Measurements from ENCODE around the gene LRRC7.

Gene LRRC7

GRCh38 chr1:69657971-69658370, 90.2 kb downstream of the LRRC7 start:
- no peaks in the 10 kb centered on the region for H3K36me3 ChIP-seq (ENCODE audit: control insufficient read depth in 4 of 4, insufficient read depth in 4 of 4, low read length in 3 of 4)
- ChIA-PET POLR2A (no interaction called here), CTCF (interaction anchor here (0.6 kb wide), 1 partner anchor 1748 kb away, joined by 3 read pairs; no protein-coding TSS in a partner anchor)
- H3K27ac ChIP-seq (ENCODE audit: insufficient read depth in 1 of 2, low read depth in 1 of 2, low read length in 2 of 2, poor library complexity in 1 of 2, severe bottlenecking in 2 of 2), result no peak overlapping the region
- H3K4me1 ChIP-seq (ENCODE audit: control extremely low read depth in 1 of 4, control insufficient read depth in 4 of 4, insufficient read depth in 4 of 4, low read length in 3 of 4), result no peaks in the 10 kb centered on the region
- H3K27me3 ChIP-seq (replicated peaks in 2 of 5; ENCODE audit: control insufficient read depth in 4 of 5, insufficient read depth in 5 of 5, low read length in 4 of 5), result no peaks in the 10 kb centered on the region
- no peak for DNase-seq
- H3K9me3 ChIP-seq (ENCODE audit: control extremely low read depth in 1 of 5, control insufficient read depth in 4 of 5, insufficient read depth in 2 of 5, low read depth in 1 of 5, low read length in 4 of 5), result no peaks in the 10 kb centered on the region
- H3K4me3 ChIP-seq (ENCODE audit: control insufficient read depth in 1 of 7, extremely low read depth in 1 of 7, insufficient read depth in 4 of 7, low read depth in 2 of 7, low read length in 6 of 7), result no peak overlapping the region

GRCh38 chr1:69661686-69662085, 94.0 kb downstream of the LRRC7 start:
- H3K36me3 ChIP-seq (ENCODE audit: control insufficient read depth in 4 of 4, insufficient read depth in 4 of 4, low read length in 3 of 4), result no peaks in the 10 kb centered on the region
- H3K27me3 ChIP-seq (replicated peaks in 2 of 5; ENCODE audit: control insufficient read depth in 4 of 5, insufficient read depth in 5 of 5, low read length in 4 of 5), result no peaks in the 10 kb centered on the region
- H3K4me3 ChIP-seq (ENCODE audit: control insufficient read depth in 1 of 7, extremely low read depth in 1 of 7, insufficient read depth in 4 of 7, low read depth in 2 of 7, low read length in 6 of 7), result no peak overlapping the region
- no peak for DNase-seq
- POLR2A ChIA-PET, result no interaction called here
- H3K27ac ChIP-seq (ENCODE audit: insufficient read depth in 1 of 2, low read depth in 1 of 2, low read length in 2 of 2, poor library complexity in 1 of 2, severe bottlenecking in 2 of 2), result no peak overlapping the region
- no peaks in the 10 kb centered on the region for H3K4me1 ChIP-seq (ENCODE audit: control extremely low read depth in 1 of 4, control insufficient read depth in 4 of 4, insufficient read depth in 4 of 4, low read length in 3 of 4)
- H3K9me3 ChIP-seq (ENCODE audit: control extremely low read depth in 1 of 5, control insufficient read depth in 4 of 5, insufficient read depth in 2 of 5, low read depth in 1 of 5, low read length in 4 of 5), result no peaks in the 10 kb centered on the region
- CTCF ChIA-PET, result interaction anchor here (1.3 kb wide), 1 partner anchor 16 kb away, joined by 3 read pairs; no protein-coding TSS in a partner anchor
- WGBS (ENCODE audit: insufficient coverage), result no CpG with 5 or more reads among the region's 1 CpG

GRCh38 chr1:69662321-69662720, 94.6 kb downstream of the LRRC7 start:
- Histone ChIP-seq H3K36me3 (ENCODE audit: control insufficient read depth in 4 of 4, insufficient read depth in 4 of 4, low read length in 3 of 4) (no peaks in the 10 kb centered on the region), H3K27me3 (replicated peaks in 2 of 5; ENCODE audit: control insufficient read depth in 4 of 5, insufficient read depth in 5 of 5, low read length in 4 of 5) (no peaks in the 10 kb centered on the region), H3K27ac (ENCODE audit: insufficient read depth in 1 of 2, low read depth in 1 of 2, low read length in 2 of 2, poor library complexity in 1 of 2, severe bottlenecking in 2 of 2) (no peak overlapping the region), H3K9me3 (ENCODE audit: control extremely low read depth in 1 of 5, control insufficient read depth in 4 of 5, insufficient read depth in 2 of 5, low read depth in 1 of 5, low read length in 4 of 5) (no peaks in the 10 kb centered on the region), H3K4me3 (ENCODE audit: control insufficient read depth in 1 of 7, extremely low read depth in 1 of 7, insufficient read depth in 4 of 7, low read depth in 2 of 7, low read length in 6 of 7) (no peak overlapping the region), H3K4me1 (ENCODE audit: control extremely low read depth in 1 of 4, control insufficient read depth in 4 of 4, insufficient read depth in 4 of 4, low read length in 3 of 4) (no peaks in the 10 kb centered on the region)
- ChIA-PET POLR2A (no interaction called here), CTCF (interaction anchor here (1.3 kb wide), 1 partner anchor 16 kb away, joined by 3 read pairs; no protein-coding TSS in a partner anchor)
- no peak for DNase-seq
- 100% methylated on average over 1 of the region's 2 CpGs for WGBS (ENCODE audit: insufficient coverage)

GRCh38 chr1:69671363-69672010, 103.8 kb downstream of the LRRC7 start:
- Histone ChIP-seq H3K9me3 (ENCODE audit: control extremely low read depth in 1 of 5, control insufficient read depth in 4 of 5, insufficient read depth in 2 of 5, low read depth in 1 of 5, low read length in 4 of 5) (peaks cover 0 to 9% (median 0%) of the 10 kb centered on the region in 5 experiments), H3K27me3 (replicated peaks in 2 of 5; ENCODE audit: control insufficient read depth in 4 of 5, insufficient read depth in 5 of 5, low read length in 4 of 5) (no peaks in the 10 kb centered on the region), H3K27ac (ENCODE audit: insufficient read depth in 1 of 2, low read depth in 1 of 2, low read length in 2 of 2, poor library complexity in 1 of 2, severe bottlenecking in 2 of 2) (no peak overlapping the region), H3K36me3 (ENCODE audit: control insufficient read depth in 4 of 4, insufficient read depth in 4 of 4, low read length in 3 of 4) (no peaks in the 10 kb centered on the region), H3K4me3 (ENCODE audit: control insufficient read depth in 1 of 7, extremely low read depth in 1 of 7, insufficient read depth in 4 of 7, low read depth in 2 of 7, low read length in 6 of 7) (no peak overlapping the region), H3K4me1 (ENCODE audit: control extremely low read depth in 1 of 4, control insufficient read depth in 4 of 4, insufficient read depth in 4 of 4, low read length in 3 of 4) (no peaks in the 10 kb centered on the region)
- no peak for DNase-seq
- ChIA-PET CTCF (no interaction called here), POLR2A (no interaction called here)
- 88% methylated on average over 6 of the region's 7 CpGs for WGBS (ENCODE audit: insufficient coverage)

GRCh38 chr1:69673321-69673720, 105.6 kb downstream of the LRRC7 start:
- H3K4me1 ChIP-seq (ENCODE audit: control extremely low read depth in 1 of 4, control insufficient read depth in 4 of 4, insufficient read depth in 4 of 4, low read length in 3 of 4), result no peaks in the 10 kb centered on the region
- no peaks in the 10 kb centered on the region for H3K27me3 ChIP-seq (replicated peaks in 2 of 5; ENCODE audit: control insufficient read depth in 4 of 5, insufficient read depth in 5 of 5, low read length in 4 of 5)
- H3K36me3 ChIP-seq (ENCODE audit: control insufficient read depth in 4 of 4, insufficient read depth in 4 of 4, low read length in 3 of 4), result no peaks in the 10 kb centered on the region
- H3K4me3 ChIP-seq (ENCODE audit: control insufficient read depth in 1 of 7, extremely low read depth in 1 of 7, insufficient read depth in 4 of 7, low read depth in 2 of 7, low read length in 6 of 7), result no peak overlapping the region
- POLR2A ChIA-PET, result no interaction called here
- no peak overlapping the region for H3K27ac ChIP-seq (ENCODE audit: insufficient read depth in 1 of 2, low read depth in 1 of 2, low read length in 2 of 2, poor library complexity in 1 of 2, severe bottlenecking in 2 of 2)
- WGBS (ENCODE audit: insufficient coverage), result 100% methylated on average over 1 of the region's 1 CpG
- CTCF ChIA-PET, result no interaction called here
- H3K9me3 ChIP-seq (ENCODE audit: control extremely low read depth in 1 of 5, control insufficient read depth in 4 of 5, insufficient read depth in 2 of 5, low read depth in 1 of 5, low read length in 4 of 5), result peaks cover 0 to 9% (median 0%) of the 10 kb centered on the region in 5 experiments
- no peak for DNase-seq

GRCh38 chr1:69679965-69680364, 112.2 kb downstream of the LRRC7 start:
- ChIA-PET CTCF (interaction anchor here (0.6 kb wide), 1 partner anchor 1019 kb away, joined by 3 read pairs; no protein-coding TSS in a partner anchor), POLR2A (no interaction called here)
- DNase-seq, result no peak
- WGBS (ENCODE audit: insufficient coverage), result no CpG with 5 or more reads among the region's 2 CpGs
- no peaks in the 10 kb centered on the region for H3K27me3 ChIP-seq (replicated peaks in 2 of 5; ENCODE audit: control insufficient read depth in 4 of 5, insufficient read depth in 5 of 5, low read length in 4 of 5)
- H3K9me3 ChIP-seq (ENCODE audit: control extremely low read depth in 1 of 5, control insufficient read depth in 4 of 5, insufficient read depth in 2 of 5, low read depth in 1 of 5, low read length in 4 of 5), result no peaks in the 10 kb centered on the region
- no peak overlapping the region for H3K27ac ChIP-seq (ENCODE audit: insufficient read depth in 1 of 2, low read depth in 1 of 2, low read length in 2 of 2, poor library complexity in 1 of 2, severe bottlenecking in 2 of 2)
- H3K4me1 ChIP-seq (ENCODE audit: control extremely low read depth in 1 of 4, control insufficient read depth in 4 of 4, insufficient read depth in 4 of 4, low read length in 3 of 4), result no peaks in the 10 kb centered on the region
- no peak overlapping the region for H3K4me3 ChIP-seq (ENCODE audit: control insufficient read depth in 1 of 7, extremely low read depth in 1 of 7, insufficient read depth in 4 of 7, low read depth in 2 of 7, low read length in 6 of 7)
- H3K36me3 ChIP-seq (ENCODE audit: control insufficient read depth in 4 of 4, insufficient read depth in 4 of 4, low read length in 3 of 4), result no peaks in the 10 kb centered on the region

GRCh38 chr1:69686367-69686984, 118.8 kb downstream of the LRRC7 start:
- peaks cover 0 to 3% (median 0%) of the 10 kb centered on the region in 5 experiments for H3K9me3 ChIP-seq (ENCODE audit: control extremely low read depth in 1 of 5, control insufficient read depth in 4 of 5, insufficient read depth in 2 of 5, low read depth in 1 of 5, low read length in 4 of 5)
- no CpG with 5 or more reads among the region's 1 CpG for WGBS (ENCODE audit: insufficient coverage)
- no peak overlapping the region for H3K27ac ChIP-seq (ENCODE audit: insufficient read depth in 1 of 2, low read depth in 1 of 2, low read length in 2 of 2, poor library complexity in 1 of 2, severe bottlenecking in 2 of 2)
- no peaks in the 10 kb centered on the region for H3K4me1 ChIP-seq (ENCODE audit: control extremely low read depth in 1 of 4, control insufficient read depth in 4 of 4, insufficient read depth in 4 of 4, low read length in 3 of 4)
- no peak overlapping the region for H3K4me3 ChIP-seq (ENCODE audit: control insufficient read depth in 1 of 7, extremely low read depth in 1 of 7, insufficient read depth in 4 of 7, low read depth in 2 of 7, low read length in 6 of 7)
- POLR2A ChIA-PET, result no interaction called here
- no peaks in the 10 kb centered on the region for H3K27me3 ChIP-seq (replicated peaks in 2 of 5; ENCODE audit: control insufficient read depth in 4 of 5, insufficient read depth in 5 of 5, low read length in 4 of 5)
- CTCF ChIA-PET, result interaction anchor here (0.6 kb wide), 1 partner anchor 32 kb away, joined by 3 read pairs; no protein-coding TSS in a partner anchor
- DNase-seq, result no peak
- no peaks in the 10 kb centered on the region for H3K36me3 ChIP-seq (ENCODE audit: control insufficient read depth in 4 of 4, insufficient read depth in 4 of 4, low read length in 3 of 4)
